WTC11 (cell line): ENCODE measurements around the gene UBE2V1.

Experiments
- CTCF ChIP-seq: fragments of 200-600 bp; IDR thresholded peaks from 2 replicates; pipeline ENCODE4 v1.8.0; 2022; ENCODE audit warnings: antibody characterized with exemption
- GABPB1 ChIP-seq: sonication (generic); formaldehyde crosslinking; IDR thresholded peaks from 2 replicates; pipeline ENCODE4 v1.8.1; 2023; ENCODE audit warnings: mild to moderate bottlenecking, missing genetic modification reagents
- NFYB ChIP-seq: sonication (generic); formaldehyde crosslinking; conservative IDR thresholded peaks from 2 replicates; pipeline ENCODE4 v1.8.0; 2022; ENCODE audit warnings: low read depth, missing genetic modification reagents
- OVOL2 ChIP-seq: fragments of 250-450 bp; sonication (Bioruptor Pico); IDR thresholded peaks from 2 replicates; pipeline ENCODE4 v1.9.0; 2021; ENCODE audit warnings: mild to moderate bottlenecking, borderline replicate concordance

DNA sequence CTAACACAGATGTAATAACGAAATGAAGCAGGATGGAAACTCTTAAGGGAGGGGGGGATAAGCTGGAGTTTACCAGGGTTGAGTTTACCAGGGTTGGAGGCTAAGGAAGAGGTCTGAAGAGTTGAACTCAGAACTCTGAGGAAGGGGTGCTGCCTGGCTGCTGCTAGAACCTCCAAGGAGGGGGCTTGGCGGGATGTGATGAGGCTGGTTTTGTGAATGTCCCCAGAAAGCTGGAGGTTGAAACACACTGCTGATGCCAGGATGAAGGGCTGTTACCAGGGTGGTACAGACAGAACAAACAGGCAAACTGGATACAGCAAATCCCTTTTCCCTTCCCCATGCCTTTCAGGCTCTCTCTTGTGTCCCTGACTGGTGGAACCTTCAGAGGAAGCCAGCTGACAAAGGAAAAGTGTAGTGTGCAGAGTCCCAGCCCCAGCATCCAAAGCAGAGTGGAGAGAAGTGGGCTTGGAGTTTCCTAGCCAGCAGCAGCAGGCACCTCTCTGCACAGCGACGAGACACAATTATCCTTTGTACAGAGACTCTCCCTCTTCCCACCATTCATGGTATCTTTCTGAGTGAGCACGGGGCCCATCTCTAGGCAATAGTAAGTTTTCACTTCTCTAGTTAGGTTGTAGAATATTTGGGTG lies 23.7 kb downstream of the UBE2V1 start:
- TF ChIP-seq GABPB1 = no peak
- TF ChIP-seq OVOL2 = no peak
- TF ChIP-seq CTCF = no peak
- no peak for TF ChIP-seq NFYB (CRISPR knock-in tag)
